GM18858 (cell line): ENCODE results near the gene GPD1L.
"Not testable (repeated sequence)": the region's sequence is repeated elsewhere in the genome, so short reads cannot be mapped to it uniquely, and the experiment has no call there.

Experiments
- ATAC-seq: cut with Tn5 transposase; IDR thresholded peaks from one replicate; pipeline ENCODE4 v1.9.1; 2021; ENCODE audit not compliant: unreplicated experiment

GPD1L gene

DNA sequence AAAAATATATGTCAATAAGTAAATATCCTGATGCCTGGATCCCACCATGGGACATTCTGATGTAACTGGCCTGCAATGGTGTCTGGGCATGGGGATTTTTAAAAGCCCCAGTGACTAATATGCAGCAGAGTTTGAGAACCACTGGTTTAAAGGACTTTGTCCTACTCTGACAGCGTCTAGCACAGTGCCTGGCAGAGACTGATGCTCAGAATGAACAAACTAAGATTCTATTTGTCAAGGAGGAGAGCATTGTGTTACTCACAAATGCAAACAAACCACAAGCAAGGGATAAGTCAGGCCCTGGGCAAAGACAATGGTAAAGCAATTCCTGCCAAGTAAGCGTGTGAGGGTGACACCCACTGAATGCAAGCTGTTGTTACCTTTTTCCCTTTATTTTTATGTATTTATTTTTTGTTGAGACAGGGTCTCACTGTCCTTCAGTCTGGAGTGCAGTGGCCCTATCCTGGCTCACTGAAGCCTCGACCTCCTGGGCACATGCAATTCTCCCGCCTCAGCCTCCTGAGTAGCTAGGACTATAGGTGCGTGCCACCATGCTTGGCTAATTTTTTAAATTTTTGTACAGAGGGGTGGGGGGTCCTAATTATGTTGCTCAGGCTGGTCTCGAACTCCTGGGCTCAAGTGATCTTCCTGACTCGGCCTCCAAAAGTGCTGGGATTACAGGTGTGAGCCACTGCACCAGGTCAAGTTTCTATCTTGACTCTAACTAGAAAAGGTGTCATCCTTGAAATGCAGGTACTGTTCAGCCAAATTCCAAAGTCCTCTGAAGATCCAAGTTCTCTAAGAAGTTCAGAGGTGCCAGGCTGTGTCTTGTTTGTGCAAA, 909 bp upstream of the GPD1L start:
- ATAC-seq: no peak

DNA sequence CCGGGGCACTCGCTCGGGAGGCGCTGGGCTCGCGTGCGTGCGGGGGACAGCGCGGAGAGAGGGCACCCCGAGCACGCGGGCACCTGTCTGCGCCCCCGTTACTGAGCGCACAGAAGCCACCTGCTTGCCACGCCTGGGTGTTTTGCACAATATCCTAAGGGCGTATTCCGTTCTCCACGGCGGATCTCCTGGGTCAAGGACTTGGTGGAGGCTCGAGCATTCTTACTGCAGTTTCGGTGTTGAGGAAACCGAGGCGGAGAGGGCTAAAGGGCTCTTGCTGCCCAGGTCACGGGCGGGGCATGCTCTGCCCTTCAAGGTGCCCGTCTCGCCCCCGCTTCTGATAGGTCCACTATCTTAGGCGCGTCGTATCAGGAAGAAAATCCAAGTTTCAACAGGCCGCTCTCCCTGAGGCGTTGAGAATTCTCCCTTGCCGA, 526 bp downstream of the GPD1L start:
- no peak for ATAC-seq

DNA sequence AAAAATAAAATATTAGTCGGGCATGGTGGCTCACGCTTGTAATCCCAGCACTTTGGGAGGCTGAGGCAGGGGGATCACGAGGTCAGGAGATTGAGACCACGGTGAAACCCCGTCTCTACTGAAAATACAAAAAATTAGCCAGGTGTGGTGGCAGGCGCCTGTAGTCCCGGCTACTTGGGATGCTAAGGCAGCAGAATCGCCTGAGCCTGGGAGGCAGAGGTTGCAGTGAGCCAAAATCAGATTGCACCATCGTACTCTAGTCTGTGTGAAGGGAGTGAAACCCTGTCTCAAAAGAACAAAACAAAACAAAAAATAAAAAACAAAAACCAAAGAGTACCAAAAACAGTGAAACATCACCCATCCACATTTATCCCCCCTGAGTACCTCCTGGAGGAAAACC, 1.8 kb downstream of the GPD1L start:
- not testable (repeated sequence) for ATAC-seq

DNA sequence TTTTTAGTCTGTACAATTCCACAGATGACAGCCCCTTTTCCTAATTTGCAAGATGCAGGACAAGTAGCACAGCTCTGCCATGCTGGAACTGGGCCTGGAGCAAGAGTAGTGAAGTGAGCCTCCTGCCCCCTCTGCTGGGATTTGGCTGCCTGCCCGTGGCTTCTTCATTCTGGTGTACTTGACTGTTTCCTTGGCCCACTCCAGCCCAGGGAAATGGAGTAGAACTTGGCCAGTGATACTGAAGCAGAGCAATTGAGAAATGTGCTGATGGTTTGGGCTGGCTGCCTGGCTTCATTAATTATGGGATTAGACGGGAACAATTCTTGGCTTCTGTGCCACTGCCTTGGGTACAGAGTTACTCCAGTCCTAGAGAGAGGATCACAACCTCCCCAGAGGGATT, 2.8 kb downstream of the GPD1L start:
- no peak for ATAC-seq

DNA sequence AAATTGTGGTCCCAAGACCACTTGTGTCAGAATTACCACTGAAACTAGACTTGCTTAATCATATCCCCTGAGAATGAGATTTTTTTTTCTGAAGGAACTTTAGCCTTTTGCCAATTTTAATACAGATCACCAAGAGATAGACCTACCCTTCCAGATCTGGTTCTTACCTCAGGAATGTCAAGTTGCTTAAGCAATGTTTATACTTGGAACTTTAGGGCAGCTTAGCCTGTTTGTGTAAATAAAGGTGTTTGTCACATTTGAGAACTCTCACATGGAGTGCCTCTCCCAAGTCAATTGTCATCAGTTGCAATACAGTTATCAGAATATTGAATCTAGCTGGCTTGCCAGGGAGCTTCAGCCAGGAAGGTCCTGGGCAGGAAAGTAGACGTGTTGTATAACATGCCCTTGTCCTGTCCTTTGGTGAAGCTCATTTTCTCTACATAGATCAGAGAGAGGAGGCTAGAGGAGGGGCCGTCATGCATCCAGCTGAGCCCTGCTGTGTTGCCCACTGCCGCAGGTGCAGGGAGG, 3.9 kb downstream of the GPD1L start:
- no peak for ATAC-seq

DNA sequence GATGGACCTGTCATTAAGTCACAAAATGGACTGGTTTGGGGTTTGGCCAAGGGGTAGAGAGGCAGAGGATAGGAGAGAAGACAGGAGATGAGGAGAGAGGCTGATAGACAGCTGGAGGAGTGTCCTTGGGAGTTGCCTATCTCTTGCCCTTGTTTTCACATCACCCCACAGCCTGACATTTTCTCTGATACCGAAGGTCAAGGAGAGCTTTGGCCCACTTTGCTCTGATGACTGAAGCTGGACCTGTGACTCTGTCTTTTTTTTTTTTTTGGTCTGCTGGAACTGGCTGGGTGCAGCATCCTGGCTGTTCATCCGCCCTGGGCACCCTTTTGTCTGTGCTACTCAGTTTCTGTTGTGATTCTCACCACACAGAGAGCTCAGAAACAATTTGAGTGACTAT, 5.1 kb downstream of the GPD1L start:
- no peak for ATAC-seq

DNA sequence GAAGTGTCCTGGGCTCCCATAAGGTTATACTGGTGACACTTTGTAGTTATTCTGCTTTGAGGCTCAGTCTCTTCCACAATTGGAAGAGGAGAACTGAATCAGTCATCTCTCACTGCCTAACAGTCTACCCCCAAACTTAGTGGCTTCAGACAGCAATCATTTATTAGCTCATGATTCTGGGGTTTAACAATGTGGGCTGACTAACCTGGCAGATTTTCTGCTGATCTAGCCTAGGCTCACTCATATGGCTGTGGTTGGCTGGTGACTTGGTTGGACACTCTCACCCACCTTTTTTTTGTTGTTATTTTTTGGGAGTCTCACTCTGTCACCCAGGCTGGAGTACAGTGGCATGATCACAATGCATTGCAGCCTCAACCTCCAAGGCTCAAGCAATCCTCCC, 7.1 kb downstream of the GPD1L start:
- ATAC-seq: no peak

DNA sequence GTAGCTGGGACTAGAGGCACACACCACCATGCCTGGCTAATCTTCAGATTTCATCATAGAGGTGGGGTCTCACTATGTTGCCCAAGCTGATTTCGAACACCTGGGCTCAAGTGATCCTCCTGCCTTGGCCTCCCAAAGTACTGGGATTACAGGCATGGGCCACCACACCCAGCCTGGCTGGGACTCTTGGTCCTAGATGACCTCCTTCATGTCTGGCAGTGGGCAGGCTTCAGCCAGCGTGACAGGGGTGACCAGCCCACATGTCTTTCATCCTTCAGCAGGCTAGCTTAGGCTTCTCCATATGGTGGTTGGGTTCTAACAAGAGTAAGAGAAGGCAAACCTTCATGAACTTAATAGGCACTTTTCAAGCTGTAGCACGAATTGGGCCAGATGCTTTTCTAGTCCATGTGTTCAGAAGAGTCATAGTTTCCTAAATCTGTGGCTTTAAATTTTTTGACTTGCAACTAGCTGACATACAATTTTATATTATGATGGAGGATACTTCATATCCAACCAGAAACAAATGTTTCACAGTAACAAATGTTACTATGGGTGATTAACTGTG, 7.6 kb downstream of the GPD1L start:
- ATAC-seq: no peak

DNA sequence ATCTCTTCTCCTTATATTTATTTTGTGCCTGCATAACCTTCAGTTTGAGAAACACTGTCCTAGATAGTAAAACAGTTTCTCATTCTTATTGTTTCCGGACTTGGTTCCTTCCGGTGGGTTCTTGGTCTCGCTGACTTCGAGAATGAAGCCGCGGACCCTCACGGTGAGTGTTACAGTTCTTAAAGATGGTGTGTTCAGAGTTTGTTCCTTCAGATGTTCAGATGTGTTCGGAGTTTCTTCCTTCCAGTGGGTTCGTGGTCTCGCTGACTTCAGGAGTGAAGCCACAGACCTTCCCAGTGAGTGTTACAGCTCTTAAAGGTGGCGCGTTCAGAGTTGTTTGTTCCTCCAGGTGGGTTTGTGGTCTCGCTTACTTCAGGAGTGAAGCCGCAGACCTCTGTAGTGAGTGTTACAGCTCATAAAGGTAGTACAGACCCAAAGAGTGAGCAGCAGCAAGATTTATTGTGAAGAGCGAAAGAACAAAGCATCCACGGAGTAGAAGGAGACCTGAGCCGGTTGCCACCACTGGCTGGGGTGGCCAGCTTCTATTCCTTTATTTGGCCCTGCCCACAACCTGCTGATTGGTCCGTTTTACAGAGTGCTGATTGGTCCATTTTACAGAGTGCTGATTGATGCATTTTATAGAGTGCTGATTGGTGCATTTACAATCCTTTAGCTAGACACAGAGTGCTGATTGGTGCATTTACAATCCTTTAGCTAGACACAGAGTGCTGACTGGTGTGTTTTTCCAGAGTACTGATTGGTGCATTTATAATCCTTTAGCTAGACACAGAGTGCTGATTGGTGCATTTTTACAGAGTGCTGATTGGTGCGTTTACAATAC, 8.3 kb downstream of the GPD1L start:
- ATAC-seq: not testable (repeated sequence)

DNA sequence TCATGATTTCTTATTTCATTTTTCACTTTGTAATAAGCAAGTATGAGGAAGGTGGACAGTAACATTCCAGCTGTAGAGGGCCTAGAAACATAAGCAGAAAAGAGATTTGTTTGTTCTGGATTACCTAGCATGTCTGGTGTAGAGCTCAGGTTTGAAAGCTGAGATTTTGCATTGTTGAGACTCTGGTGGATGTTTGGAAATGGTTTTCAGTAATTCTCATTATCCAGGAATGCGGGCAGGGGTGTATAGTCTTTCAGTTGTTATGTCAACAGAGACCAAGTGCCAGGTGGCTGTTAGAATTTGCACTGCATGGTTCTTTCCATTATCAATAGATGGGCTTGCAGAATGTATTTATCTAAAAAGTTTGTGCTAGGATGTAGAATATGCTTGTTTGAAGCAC, 10.9 kb downstream of the GPD1L start:
- no peak for ATAC-seq

DNA sequence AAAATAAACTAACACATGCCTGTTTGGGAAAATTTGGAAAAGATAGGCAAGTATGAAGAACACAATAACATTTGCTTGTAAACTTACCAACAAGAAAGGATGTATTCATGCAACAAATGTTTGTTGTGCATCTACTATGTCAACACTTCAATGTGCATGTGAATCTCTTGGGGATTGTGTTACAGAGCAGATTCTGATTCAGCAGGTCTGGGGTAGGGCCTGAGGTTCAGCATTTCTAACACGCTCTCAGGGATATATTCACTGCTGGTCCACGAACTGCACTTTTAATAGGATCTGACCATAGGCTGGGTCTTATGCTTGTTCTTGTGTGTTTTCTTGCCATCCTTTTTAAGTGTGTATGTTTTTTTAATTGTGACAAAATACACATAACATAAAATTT, 11.8 kb downstream of the GPD1L start:
- ATAC-seq: no peak

DNA sequence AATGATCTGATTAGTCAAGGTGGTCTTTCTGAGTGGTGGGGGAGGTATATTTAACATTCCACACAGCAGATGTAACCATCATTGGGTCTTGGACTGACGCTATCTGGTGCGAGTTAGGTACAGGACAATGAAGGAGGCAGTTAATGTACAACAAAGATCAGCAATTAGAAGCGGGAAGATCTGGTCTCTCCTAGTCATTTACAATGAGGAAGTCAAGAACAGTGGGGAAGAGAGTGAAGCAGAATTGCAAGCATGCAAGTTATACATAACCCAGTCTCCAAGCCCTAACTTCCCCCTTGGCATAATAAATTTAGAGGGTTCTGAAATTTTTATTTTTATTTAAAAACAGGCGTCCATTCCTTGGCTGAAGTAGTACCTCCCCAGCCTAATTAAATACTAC, 14.1 kb downstream of the GPD1L start:
- no peak for ATAC-seq

DNA sequence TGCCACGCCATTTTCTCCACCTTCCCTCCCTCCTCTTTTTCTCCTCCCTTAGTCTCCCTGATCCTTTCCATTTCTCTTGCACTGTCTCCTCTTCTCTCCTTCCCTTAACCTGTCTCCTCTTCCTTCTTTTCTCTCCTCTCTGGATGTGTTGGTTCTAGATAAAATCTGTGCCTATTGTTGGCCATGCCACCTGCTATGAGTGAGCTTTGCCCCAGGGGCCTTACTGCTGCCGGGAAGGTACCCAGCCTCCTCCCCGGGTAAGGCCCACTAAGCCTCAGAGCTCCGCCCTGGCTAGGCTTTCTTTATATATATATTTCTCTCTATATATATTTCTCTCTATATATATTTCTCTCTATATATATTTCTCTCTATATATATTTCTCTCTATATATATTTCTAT, 14.7 kb downstream of the GPD1L start:
- ATAC-seq: no peak

DNA sequence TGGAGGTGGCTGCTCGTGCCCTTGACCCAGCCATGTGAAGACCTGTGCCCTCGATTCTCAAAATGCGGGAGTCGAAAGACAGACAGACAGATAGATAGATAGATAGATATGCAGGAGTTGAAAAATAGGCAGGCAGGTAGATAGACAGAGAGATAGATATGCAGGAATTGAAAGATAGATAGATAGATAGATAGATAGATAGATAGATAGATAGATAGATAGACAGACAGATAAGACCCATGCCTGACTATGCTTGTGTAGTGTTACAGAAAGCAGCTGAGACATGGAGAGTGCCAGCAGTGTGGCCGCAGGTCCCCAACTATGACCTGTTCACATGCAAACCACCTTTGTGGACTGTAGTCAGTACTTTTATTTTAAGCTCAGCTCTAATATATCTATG, 17.2 kb downstream of the GPD1L start:
- ATAC-seq: no peak

DNA sequence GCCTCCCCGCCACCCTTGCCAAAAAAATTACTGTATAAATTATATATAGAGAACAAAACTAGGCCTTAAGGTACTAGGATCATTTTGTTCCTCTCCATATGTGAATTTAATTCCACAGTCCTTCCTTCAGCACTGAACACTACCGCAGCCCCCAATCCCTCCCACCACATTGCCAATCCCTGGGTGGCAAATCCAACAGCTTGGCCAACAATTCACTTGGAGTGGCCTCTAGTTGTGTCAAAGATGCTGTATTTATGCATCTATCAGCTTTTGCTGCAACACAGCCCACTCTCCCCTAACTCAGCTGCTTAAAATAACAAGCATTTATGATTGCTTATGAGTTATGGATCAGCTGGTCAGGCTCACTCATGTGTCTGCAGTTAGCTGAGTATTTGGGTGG, 18.6 kb downstream of the GPD1L start:
- no peak for ATAC-seq

DNA sequence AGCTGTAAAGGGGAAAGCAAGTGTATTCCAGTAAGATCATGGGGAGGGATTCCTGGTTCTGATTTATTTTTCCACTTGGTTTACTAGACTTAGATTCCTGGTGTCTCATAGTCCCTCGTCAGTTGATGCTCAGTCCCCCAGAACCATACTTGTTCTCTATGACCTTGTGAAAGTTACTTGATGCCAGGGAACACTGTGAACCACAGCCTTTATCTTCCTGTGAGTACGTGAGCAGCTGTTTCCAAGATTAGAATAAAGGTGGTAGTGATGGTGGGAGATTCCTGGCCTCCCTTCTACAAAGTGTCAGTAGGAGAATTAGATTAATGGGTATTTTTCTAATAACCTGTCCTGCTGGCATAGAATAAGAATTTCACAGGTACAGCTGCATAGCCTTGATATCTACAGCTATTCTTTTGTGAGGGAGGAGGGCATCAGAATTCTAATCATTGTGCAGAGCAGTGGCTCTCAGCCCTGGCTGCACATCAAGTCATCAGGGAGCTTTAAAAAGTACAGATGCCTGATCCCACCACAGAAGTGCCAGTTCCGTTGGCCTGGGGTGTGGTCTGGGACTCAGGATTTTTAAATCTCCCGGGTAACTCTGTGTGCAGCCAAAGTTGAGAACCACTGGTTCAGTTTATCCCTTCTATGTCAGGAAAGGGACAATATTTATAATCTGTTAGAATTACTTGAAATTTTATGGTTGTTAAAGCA, 20.0 kb downstream of the GPD1L start:
- no peak for ATAC-seq

DNA sequence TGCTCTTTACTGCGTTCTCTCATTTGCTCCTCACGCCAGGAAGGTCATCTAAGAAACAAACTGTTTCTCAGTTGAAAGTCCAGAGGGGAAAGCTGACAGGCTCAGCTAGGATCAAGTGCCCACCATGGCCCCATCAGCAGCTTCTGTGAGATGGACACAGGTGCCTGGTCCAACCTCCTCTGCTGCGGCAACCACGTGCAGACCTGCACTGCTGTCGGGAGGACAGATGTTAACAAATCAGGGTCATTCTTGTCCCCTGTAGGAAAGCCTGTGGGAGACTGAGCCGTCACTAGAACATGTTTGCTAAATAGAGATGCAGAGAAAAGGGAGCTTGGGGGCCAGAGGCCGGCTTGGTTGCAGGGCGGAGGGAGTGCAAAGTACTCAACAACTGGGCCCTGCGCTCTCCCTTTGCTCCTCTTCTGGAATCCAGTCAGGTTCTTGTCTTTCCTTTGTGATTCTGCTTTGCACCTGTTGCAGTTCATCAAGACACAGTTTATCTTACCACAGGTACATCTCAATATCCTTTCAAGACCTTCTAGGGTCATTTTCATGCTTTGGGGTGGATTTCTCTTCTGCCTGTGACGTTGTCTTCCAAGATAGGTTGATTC, 20.9 kb downstream of the GPD1L start:
- no peak for ATAC-seq

DNA sequence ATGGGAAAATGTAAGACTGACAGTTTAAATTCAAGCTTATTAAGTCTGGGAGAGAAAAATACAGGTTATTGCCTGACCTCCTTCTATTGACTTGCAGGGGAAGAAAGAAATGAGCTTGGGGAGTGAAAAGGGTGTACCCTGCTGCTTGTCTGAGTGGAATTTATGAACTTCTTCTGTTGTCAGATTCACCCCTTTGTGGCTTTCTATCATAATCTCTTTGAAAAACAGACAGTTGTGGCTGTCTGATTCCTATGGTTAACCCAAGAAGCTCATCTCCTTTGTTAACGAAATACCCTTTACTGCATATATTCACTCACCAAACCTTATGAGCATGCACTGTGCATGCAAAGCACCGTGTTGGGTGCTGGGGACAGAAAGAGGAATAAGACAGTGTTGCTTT, 22.5 kb downstream of the GPD1L start:
- no peak for ATAC-seq

DNA sequence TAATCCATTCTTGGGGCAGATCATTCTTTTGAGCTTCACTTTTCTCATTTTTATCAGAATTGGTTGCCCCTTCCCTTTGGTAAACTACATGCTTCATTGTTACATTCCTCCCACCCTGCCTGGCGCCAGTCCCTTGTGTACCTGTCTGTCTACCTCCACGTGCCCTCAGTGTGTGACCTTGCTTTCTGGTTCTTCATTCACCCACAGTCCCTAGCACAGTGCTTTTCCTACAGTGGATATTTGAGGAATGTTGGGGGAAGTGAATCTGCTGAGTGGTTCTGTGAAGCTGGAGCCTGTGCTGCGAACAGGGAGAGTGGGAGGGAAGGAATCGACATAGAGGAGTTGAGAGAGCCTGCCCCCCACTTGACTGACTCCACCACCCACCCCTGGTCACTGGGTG, 23.4 kb downstream of the GPD1L start:
- no peak for ATAC-seq

DNA sequence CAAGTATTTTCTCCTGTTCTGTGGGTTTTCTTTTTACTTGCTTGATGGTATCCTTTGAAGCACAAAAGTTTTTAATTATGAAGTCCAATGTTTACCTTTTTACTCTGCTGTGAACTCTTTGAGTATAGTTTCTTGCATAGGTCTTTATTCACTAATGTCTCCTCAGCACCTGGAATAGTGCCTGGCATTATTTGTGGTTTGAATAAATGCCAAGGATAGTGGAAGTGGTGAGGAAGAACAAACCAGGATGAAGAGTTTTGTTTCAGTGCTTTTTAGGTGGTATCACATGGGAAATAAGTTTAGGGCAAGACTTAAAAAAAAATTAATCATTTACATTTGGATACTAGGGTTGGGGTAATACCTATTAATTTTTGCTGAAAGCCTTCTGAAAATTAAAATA, 25.7 kb downstream of the GPD1L start:
- no peak for ATAC-seq

DNA sequence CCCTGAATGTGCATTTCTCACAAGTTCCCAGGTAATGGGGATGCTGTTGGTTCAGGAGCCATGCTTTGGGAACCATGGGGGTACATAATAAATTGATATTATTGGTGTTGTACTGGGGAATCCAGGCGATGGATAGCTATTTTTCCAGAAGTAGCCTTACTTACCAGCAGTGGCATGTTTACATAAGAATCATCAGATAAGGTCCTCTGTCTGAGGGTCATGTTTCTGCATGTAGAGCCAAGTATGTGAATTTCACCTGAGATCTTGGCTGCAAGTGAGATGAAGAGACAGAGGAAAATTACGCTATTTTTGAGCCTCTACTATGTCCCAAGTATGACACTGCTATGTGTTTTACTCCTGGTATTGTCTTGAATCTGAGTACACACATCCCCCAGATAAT, 26.3 kb downstream of the GPD1L start:
- no peak for ATAC-seq
